Measurements from ENCODE around the gene MLH3. TPM values are rescaled to one million over a fixed set of nuclear protein-coding genes. Genes with fewer than 3 reads are reported as not detected.
A peak's percentile ranks its signal among the peaks of the same experiment; 100 is the strongest.
"Not testable (repeated sequence)": the region's sequence is repeated elsewhere in the genome, so short reads cannot be mapped to it uniquely, and the experiment has no call there.

Gene MLH3
- total RNA-seq, 1 experiment from 2014 or later = 20.6 TPM

DNA sequence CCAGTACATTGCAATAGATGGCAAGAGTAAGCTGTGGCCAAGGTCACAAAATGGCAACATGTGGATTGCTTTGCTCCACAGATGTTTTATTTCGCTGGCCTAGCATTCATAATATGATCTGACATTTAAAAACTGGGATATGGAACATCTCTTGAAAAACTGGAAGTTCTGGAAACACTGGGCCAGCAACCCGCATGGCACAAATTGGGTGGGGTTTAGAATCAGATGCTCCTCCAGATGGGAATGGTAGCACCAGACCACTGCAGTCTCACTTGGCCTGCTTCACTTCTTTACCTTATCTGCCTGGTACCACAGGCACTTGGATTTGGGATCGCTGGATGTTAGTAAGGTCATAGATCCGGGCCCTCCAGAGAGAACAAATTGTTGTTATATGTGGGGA lies 28.3 kb upstream of the MLH3 start:
- Histone ChIP-seq H3K4me1 (replicated peaks) (no peaks in the 10 kb centered on the region), H3K27me3 (replicated peaks) (no peaks in the 10 kb centered on the region), H3K27ac (no peak overlapping the region), H3K9me3 (replicated peaks) (no peaks in the 10 kb centered on the region), H3K4me3 (no peak overlapping the region), H3K36me3 (peaks cover 24% of the 10 kb centered on the region)
- DNase-seq (ENCODE audit: low read depth in 1 of 2, low spot score in 2 of 2) = no peak

DNA sequence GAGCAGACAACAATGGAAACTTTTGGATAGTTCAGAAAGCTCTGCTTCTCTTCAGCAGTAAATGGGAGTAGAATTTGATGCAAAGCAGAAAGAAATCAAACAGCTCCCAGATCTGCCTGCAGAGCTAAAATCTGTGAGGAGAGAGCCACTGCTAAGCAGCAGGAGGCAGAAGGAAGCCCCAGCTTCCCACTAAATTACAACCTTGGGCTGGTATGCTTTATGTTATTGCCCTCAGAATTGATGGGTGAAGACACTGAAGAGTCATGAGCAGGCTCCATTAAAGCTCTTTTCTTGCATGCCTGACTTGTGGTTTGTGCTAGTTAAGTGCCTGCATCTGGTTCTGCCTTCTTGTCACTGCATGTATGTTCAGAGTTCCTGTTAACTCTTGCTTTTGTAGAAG lies 26.5 kb upstream of the MLH3 start:
- Histone ChIP-seq H3K27ac (no peak overlapping the region), H3K27me3 (replicated peaks) (no peaks in the 10 kb centered on the region), H3K9me3 (replicated peaks) (no peaks in the 10 kb centered on the region), H3K4me3 (no peak overlapping the region), H3K4me1 (replicated peaks) (no peaks in the 10 kb centered on the region), H3K36me3 (peaks cover 9% of the 10 kb centered on the region)
- no peak for DNase-seq (ENCODE audit: low read depth in 1 of 2, low spot score in 2 of 2)

- no peak for DNase-seq (ENCODE audit: low read depth in 1 of 2, low spot score in 2 of 2)
- Histone ChIP-seq H3K4me1 (replicated peaks) (peaks cover 10% of the 10 kb centered on the region; the same call in 1 of the 2 replicates), H3K9me3 (replicated peaks) (no peaks in the 10 kb centered on the region), H3K27ac (no peak overlapping the region), H3K36me3 (no peaks in the 10 kb centered on the region), H3K4me3 (no peak overlapping the region), H3K27me3 (replicated peaks) (no peaks in the 10 kb centered on the region)
Observed at GRCh38 chr14:75070383-75070782, 19.1 kb upstream of the MLH3 start.

GRCh38 chr14:75069811-75070145 lies 18.5 kb upstream of the MLH3 start:
- H3K4me1 ChIP-seq (replicated peaks) = peaks cover 10% of the 10 kb centered on the region; the same call in 1 of the 2 replicates
- no peak for DNase-seq (ENCODE audit: low read depth in 1 of 2, low spot score in 2 of 2)
- no peaks in the 10 kb centered on the region for H3K9me3 ChIP-seq (replicated peaks)
- H3K27ac ChIP-seq = peak overlapping the region; percentile 74
- H3K27me3 ChIP-seq (replicated peaks) = no peaks in the 10 kb centered on the region
- H3K4me3 ChIP-seq = peak overlapping the region; percentile 55
- no peaks in the 10 kb centered on the region for H3K36me3 ChIP-seq

DNA sequence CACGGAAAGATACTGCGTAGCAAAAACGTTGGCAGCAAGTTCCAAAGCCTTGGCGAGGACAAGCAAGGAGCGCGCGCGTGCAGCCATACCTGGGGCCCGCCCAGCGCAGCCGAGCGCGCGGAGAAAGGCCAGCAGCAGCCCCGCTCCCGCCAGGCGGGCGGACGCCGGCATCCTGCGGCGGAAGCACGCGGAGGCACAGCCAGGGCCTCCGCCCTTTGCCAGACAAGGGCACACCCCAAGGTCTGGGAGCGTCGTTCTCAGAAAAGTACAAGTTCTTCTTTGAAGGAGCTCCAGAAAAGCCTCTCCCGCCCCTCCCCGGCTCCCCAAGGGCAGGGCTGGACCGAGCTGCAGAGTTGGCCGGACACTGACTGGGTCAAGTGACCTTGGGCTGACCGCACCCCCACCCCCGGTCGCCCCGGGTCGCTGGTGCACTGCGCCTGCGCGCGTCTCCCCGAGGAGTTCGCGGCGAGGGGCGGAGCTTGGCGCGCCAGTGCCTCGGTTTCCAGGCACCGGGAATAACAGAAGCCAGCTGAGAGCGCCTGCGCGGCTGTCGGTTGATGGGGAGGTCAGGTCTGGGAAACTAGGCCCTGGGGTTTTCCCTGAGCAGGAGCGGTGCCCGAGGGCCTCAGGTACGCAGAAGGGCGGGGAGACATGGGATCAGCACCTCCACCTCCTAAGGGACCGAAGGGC lies 18.0 kb upstream of the MLH3 start, which contains the start of gene ZC2HC1C:
TSS of gene ZC2HC1C (plus strand) at position 521 of the 690 bp plus-strand sequence. CDS start 933 bp downstream, outside the sequence.
- H3K4me1 ChIP-seq (replicated peaks) = peaks cover 11% of the 10 kb centered on the region; the same call in 1 of the 2 replicates
- DNase-seq (ENCODE audit: low read depth in 1 of 2, low spot score in 2 of 2) = peak; percentile 87 to 88
- H3K9me3 ChIP-seq (replicated peaks) = no peaks in the 10 kb centered on the region
- H3K36me3 ChIP-seq = no peaks in the 10 kb centered on the region
- H3K27ac ChIP-seq = peak within 1 kb of the TSS; percentile 74
- no peaks in the 10 kb centered on the region for H3K27me3 ChIP-seq (replicated peaks)
- H3K4me3 ChIP-seq = peak within 1 kb of the TSS; percentile 55

- Histone ChIP-seq H3K4me1 (replicated peaks) (peaks cover 13% of the 10 kb centered on the region; the same call in 1 of the 2 replicates), H3K27me3 (replicated peaks) (no peaks in the 10 kb centered on the region), H3K27ac (peak overlapping the region; percentile 74), H3K9me3 (replicated peaks) (no peaks in the 10 kb centered on the region), H3K36me3 (peaks cover 3% of the 10 kb centered on the region; the same call in 1 of the 2 replicates), H3K4me3 (peak overlapping the region; percentile 55)
- DNase-seq (ENCODE audit: low read depth in 1 of 2, low spot score in 2 of 2) = no peak
Observed at GRCh38 chr14:75068294-75069120, 17.2 kb upstream of the MLH3 start.

GRCh38 chr14:75067765-75068164 lies 16.5 kb upstream of the MLH3 start:
- H3K27ac ChIP-seq; H3K9me3 ChIP-seq (replicated peaks); H3K4me3 ChIP-seq; DNase-seq (ENCODE audit: low read depth in 1 of 2, low spot score in 2 of 2); H3K27me3 ChIP-seq (replicated peaks): not testable (repeated sequence)
- Histone ChIP-seq H3K36me3 (peaks cover 10% of the 10 kb centered on the region), H3K4me1 (replicated peaks) (peaks cover 19% of the 10 kb centered on the region)

DNA sequence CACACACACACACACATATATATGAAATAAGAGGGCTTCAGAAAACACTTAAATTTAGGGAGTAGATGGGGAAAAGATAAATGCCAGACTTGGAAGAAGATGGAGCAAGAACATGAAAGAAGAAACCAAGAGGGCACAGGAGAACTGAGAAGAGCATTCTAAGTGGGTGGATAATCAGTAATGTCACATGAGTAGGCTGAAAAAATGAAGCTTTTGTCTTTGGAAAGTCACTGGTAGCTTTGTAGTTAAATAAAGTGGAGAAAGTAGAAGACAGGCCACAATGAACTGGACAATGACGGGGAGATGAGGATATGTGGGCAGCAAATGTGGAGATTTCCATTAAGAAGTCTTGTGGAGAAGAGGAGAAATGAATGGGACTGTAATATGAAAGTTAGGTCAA lies 15.9 kb upstream of the MLH3 start:
- Histone ChIP-seq H3K4me3 (no peak overlapping the region), H3K27me3 (replicated peaks) (no peaks in the 10 kb centered on the region), H3K9me3 (replicated peaks) (no peaks in the 10 kb centered on the region), H3K36me3 (peaks cover 12% of the 10 kb centered on the region), H3K4me1 (replicated peaks) (peaks cover 21% of the 10 kb centered on the region), H3K27ac (no peak overlapping the region)
- no peak for DNase-seq (ENCODE audit: low read depth in 1 of 2, low spot score in 2 of 2)

DNA sequence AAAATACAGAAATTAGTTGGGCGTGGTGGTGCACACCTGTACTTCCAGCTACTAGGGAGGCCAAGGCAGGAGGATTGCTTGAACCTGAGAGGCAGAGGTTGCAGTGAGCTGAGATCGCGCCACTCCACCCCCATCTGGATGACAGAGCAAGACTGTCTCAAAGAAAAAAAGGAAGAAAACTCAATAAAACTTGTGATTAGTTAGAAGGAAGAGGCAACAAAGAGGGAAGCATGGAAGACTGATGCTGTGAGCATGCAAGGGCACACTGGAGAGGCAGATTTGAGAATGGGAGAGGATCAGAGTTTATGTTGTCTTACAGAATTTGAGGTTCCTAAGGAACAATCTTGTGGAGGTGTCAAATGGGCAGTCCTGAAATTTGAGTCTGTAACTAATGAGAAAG lies 15.4 kb upstream of the MLH3 start:
- DNase-seq (ENCODE audit: low read depth in 1 of 2, low spot score in 2 of 2) = no peak
- no peaks in the 10 kb centered on the region for H3K9me3 ChIP-seq (replicated peaks)
- no peak overlapping the region for H3K4me3 ChIP-seq
- peaks cover 21% of the 10 kb centered on the region for H3K4me1 ChIP-seq (replicated peaks)
- H3K27ac ChIP-seq = no peak overlapping the region
- peaks cover 13% of the 10 kb centered on the region for H3K36me3 ChIP-seq
- H3K27me3 ChIP-seq (replicated peaks) = no peaks in the 10 kb centered on the region

- Histone ChIP-seq H3K36me3 (peaks cover 29% of the 10 kb centered on the region), H3K4me1 (replicated peaks) (peaks cover 31% of the 10 kb centered on the region), H3K27ac (no peak overlapping the region), H3K9me3 (replicated peaks) (no peaks in the 10 kb centered on the region), H3K4me3 (peak overlapping the region; percentile 67), H3K27me3 (replicated peaks) (no peaks in the 10 kb centered on the region)
- DNase-seq (ENCODE audit: low read depth in 1 of 2, low spot score in 2 of 2) = no peak
Observed at GRCh38 chr14:75064205-75064567, 12.9 kb upstream of the MLH3 start.

GRCh38 chr14:75063491-75064204 lies 12.4 kb upstream of the MLH3 start, which contains the start of gene ACYP1:
Gene ACYP1, minus strand, starts transcription at chr14:75064024. Its CDS starts 471 bp downstream, at chr14:75063553.
- Histone ChIP-seq H3K4me1 (replicated peaks) (peaks cover 32% of the 10 kb centered on the region), H3K27me3 (replicated peaks) (no peaks in the 10 kb centered on the region), H3K4me3 (peak within 1 kb of the TSS; percentile 67), H3K27ac (peak within 1 kb of the TSS; percentile 57), H3K9me3 (replicated peaks) (no peaks in the 10 kb centered on the region), H3K36me3 (peaks cover 30% of the 10 kb centered on the region)
- DNase-seq (ENCODE audit: low read depth in 1 of 2, low spot score in 2 of 2) = peak; percentile 85 to 87

- no peak for DNase-seq (ENCODE audit: low read depth in 1 of 2, low spot score in 2 of 2)
- Histone ChIP-seq H3K36me3 (peaks cover 34% of the 10 kb centered on the region), H3K4me3 (peak overlapping the region; percentile 67), H3K27me3 (replicated peaks) (no peaks in the 10 kb centered on the region), H3K9me3 (replicated peaks) (no peaks in the 10 kb centered on the region), H3K4me1 (replicated peaks) (peaks cover 29% of the 10 kb centered on the region), H3K27ac (peak overlapping the region; percentile 57; the same call in 1 of the 2 replicates)
Observed at GRCh38 chr14:75063013-75063412, 11.7 kb upstream of the MLH3 start.

- Histone ChIP-seq H3K36me3 (peaks cover 37% of the 10 kb centered on the region), H3K4me3 (no peak overlapping the region), H3K27me3 (replicated peaks) (no peaks in the 10 kb centered on the region), H3K27ac (peak overlapping the region; percentile 32), H3K9me3 (replicated peaks) (no peaks in the 10 kb centered on the region), H3K4me1 (replicated peaks) (peaks cover 26% of the 10 kb centered on the region)
- DNase-seq (ENCODE audit: low read depth in 1 of 2, low spot score in 2 of 2) = no peak
Observed at GRCh38 chr14:75060420-75060819, 9.2 kb upstream of the MLH3 start.
